ENCODE results near the gene MSH6.

MSH6 gene

GRCh38 chr2:47782671-47783485 lies at the start of gene MSH6:
TSS of gene MSH6 (plus strand) at chr2:47783145. CDS start at chr2:47783234, 89 bp downstream.
- Histone ChIP-seq H3K79me2 (ENCODE audit: insufficient read depth, low read length) (peaks cover 49% of the 10 kb centered on the region), H3K4me3 (ENCODE audit: low read depth in 1 of 2, low read length in 2 of 2) (peak within 1 kb of the TSS; percentile 87 to 90), H3K4me1 (ENCODE audit: insufficient read depth, low read length) (peaks cover 41% of the 10 kb centered on the region), H3K36me3 (ENCODE audit: insufficient read depth, low read length) (peaks cover 29% of the 10 kb centered on the region), H3K9me3 (ENCODE audit: insufficient read depth, low read length, severe bottlenecking) (no peaks in the 10 kb centered on the region), H2AFZ (ENCODE audit: low read depth, low read length) (peak within 1 kb of the TSS; percentile 82), H3K9ac (ENCODE audit: low read depth, low read length) (peak within 1 kb of the TSS; percentile 98), H3K27ac (ENCODE audit: low read length) (peak within 1 kb of the TSS; percentile 97), H3K27me3 (ENCODE audit: insufficient read depth, low read length, poor library complexity) (no peaks in the 10 kb centered on the region), H4K20me1 (ENCODE audit: insufficient read depth, low read length) (peaks cover 45% of the 10 kb centered on the region), H3K4me2 (ENCODE audit: insufficient read depth, low read length) (peak within 1 kb of the TSS; percentile 87)
- TF ChIP-seq EZH2 (IDR thresholded peaks at IDR 0.05; ENCODE audit: borderline replicate concordance, low read depth, low read length, severe bottlenecking) (no peak), CTCF (IDR thresholded peaks at IDR 0.05; ENCODE audit: borderline replicate concordance, extremely low read depth, low read length, poor library complexity, severe bottlenecking) (no peak)
- ATAC-seq (ENCODE audit: insufficient read depth, low read depth) (peak; percentile 78), DNase-seq (peak; percentile 90)

GRCh38 chr2:47735136-47735869 lies 47.6 kb upstream of the MSH6 start:
- H3K9me3 ChIP-seq (ENCODE audit: insufficient read depth, low read length, severe bottlenecking): no peaks in the 10 kb centered on the region
- no peaks in the 10 kb centered on the region for H4K20me1 ChIP-seq (ENCODE audit: insufficient read depth, low read length)
- H3K4me2 ChIP-seq (ENCODE audit: insufficient read depth, low read length): no peak overlapping the region
- no peak overlapping the region for H2AFZ ChIP-seq (ENCODE audit: low read depth, low read length)
- ATAC-seq (ENCODE audit: insufficient read depth, low read depth) (no peak), DNase-seq (no peak)
- TF ChIP-seq EZH2 (IDR thresholded peaks at IDR 0.05; ENCODE audit: borderline replicate concordance, low read depth, low read length, severe bottlenecking) (no peak), CTCF (IDR thresholded peaks at IDR 0.05; ENCODE audit: borderline replicate concordance, extremely low read depth, low read length, poor library complexity, severe bottlenecking) (no peak)
- H3K9ac ChIP-seq (ENCODE audit: low read depth, low read length): no peak overlapping the region
- no peak overlapping the region for H3K4me3 ChIP-seq (ENCODE audit: low read depth in 1 of 2, low read length in 2 of 2)
- H3K27me3 ChIP-seq (ENCODE audit: insufficient read depth, low read length, poor library complexity): no peaks in the 10 kb centered on the region
- H3K27ac ChIP-seq (ENCODE audit: low read length): no peak overlapping the region
- no peaks in the 10 kb centered on the region for H3K4me1 ChIP-seq (ENCODE audit: insufficient read depth, low read length)
- no peaks in the 10 kb centered on the region for H3K36me3 ChIP-seq (ENCODE audit: insufficient read depth, low read length)
- no peaks in the 10 kb centered on the region for H3K79me2 ChIP-seq (ENCODE audit: insufficient read depth, low read length)

GRCh38 chr2:47735912-47736311 lies 47.0 kb upstream of the MSH6 start:
- Histone ChIP-seq H3K36me3 (ENCODE audit: insufficient read depth, low read length) (no peaks in the 10 kb centered on the region), H2AFZ (ENCODE audit: low read depth, low read length) (no peak overlapping the region), H4K20me1 (ENCODE audit: insufficient read depth, low read length) (no peaks in the 10 kb centered on the region), H3K4me1 (ENCODE audit: insufficient read depth, low read length) (no peaks in the 10 kb centered on the region), H3K9ac (ENCODE audit: low read depth, low read length) (no peak overlapping the region), H3K4me3 (ENCODE audit: low read depth in 1 of 2, low read length in 2 of 2) (no peak overlapping the region), H3K27me3 (ENCODE audit: insufficient read depth, low read length, poor library complexity) (no peaks in the 10 kb centered on the region), H3K4me2 (ENCODE audit: insufficient read depth, low read length) (no peak overlapping the region), H3K27ac (ENCODE audit: low read length) (no peak overlapping the region), H3K79me2 (ENCODE audit: insufficient read depth, low read length) (no peaks in the 10 kb centered on the region), H3K9me3 (ENCODE audit: insufficient read depth, low read length, severe bottlenecking) (no peaks in the 10 kb centered on the region)
- TF ChIP-seq EZH2 (IDR thresholded peaks at IDR 0.05; ENCODE audit: borderline replicate concordance, low read depth, low read length, severe bottlenecking) (no peak), CTCF (IDR thresholded peaks at IDR 0.05; ENCODE audit: borderline replicate concordance, extremely low read depth, low read length, poor library complexity, severe bottlenecking) (no peak)
- no peak for DNase-seq
- no peak for ATAC-seq (ENCODE audit: insufficient read depth, low read depth)
